ENCODE data around the gene PCLAF.
"Not testable (repeated sequence)": the region's sequence is repeated elsewhere in the genome, so short reads cannot be mapped to it uniquely, and the experiment has no call there.

The PCLAF gene

DNA sequence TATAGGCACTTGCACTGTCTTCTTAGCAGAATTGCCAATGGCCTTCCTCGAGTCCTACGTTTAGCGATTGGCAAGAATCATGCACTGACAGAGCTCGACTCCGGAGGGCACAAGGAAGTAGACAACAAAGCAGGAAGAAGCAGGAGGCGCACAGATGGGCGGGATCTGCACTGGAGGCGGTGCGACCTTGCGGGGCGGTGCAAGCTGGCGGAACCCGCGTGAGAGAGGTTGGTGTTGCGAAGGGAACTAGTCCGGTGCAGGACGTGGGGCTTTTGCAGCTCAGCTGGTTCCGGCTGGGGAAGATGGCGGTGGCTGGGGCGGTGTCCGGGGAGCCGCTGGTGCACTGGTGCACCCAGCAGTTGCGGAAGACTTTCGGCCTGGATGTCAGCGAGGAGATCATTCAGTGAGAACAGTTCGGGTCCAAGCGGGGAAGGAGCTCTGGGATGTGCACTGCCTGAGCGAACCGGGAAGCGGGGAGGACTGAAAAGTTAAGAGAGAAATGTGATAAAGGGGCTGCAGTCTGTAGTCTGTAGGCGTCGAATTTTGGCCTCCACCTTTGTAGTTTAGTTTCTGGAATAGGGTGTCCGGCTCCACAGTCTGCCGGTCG, 6.4 kb upstream of the PCLAF start, which contains the start of gene TRIP4:
TSS of gene TRIP4 (plus strand) at position 275 of the 607 bp plus-strand sequence. CDS start at position 303, 28 bp downstream.
- POLR2A ChIA-PET: interaction anchor here (0.6 to 2.2 kb wide), 10 partner anchors 9 to 1147 kb away, joined by 3 to 7 read pairs (median 4); partner anchors contain the start of genes PPIB and ZNF609
- TF ChIP-seq TARDBP (IDR thresholded peaks at IDR 0.05) (no peak), FOXK2 (IDR thresholded peaks at IDR 0.05) (no peak), L3MBTL2 (conservative IDR thresholded peaks at IDR 0.05) (peak; percentile 85), ARNT (IDR thresholded peaks at IDR 0.05) (no peak), NFRKB (IDR thresholded peaks at IDR 0.05) (peak; percentile 74), BHLHE40 (IDR thresholded peaks at IDR 0.05; ENCODE audit: borderline replicate concordance) (no peak), FOXM1 (IDR thresholded peaks at IDR 0.05; ENCODE audit: borderline replicate concordance) (peak; percentile 86; the same call in 1 of the 2 replicates), SUZ12 (IDR thresholded peaks at IDR 0.05) (no peak), ZNF384 (IDR thresholded peaks at IDR 0.05) (0 out of 2 replicates have a peak, but pooled peaks have one; percentile 8), LEF1 (IDR thresholded peaks at IDR 0.05; ENCODE audit: borderline replicate concordance) (no peak; the same call in 1 of the 2 replicates), CTBP1 (IDR thresholded peaks at IDR 0.05; ENCODE audit: borderline replicate concordance) (peak; percentile 92), ELF4 (IDR thresholded peaks at IDR 0.05) (peak; percentile 77), FOXA1 (IDR thresholded peaks at IDR 0.05) (no peak), HDGF (IDR thresholded peaks at IDR 0.05; ENCODE audit: borderline replicate concordance) (no peak), SP1 (IDR thresholded peaks at IDR 0.05) (no peak)
- TF ChIP-seq, protein P1, sequence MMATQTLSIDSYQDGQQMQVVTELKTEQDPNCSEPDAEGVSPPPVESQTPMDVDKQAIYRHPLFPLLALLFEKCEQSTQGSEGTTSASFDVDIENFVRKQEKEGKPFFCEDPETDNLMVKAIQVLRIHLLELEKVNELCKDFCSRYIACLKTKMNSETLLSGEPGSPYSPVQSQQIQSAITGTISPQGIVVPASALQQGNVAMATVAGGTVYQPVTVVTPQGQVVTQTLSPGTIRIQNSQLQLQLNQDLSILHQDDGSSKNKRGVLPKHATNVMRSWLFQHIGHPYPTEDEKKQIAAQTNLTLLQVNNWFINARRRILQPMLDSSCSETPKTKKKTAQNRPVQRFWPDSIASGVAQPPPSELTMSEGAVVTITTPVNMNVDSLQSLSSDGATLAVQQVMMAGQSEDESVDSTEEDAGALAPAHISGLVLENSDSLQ (IDR thresholded peaks at IDR 0.05): peak; percentile 56
- peak; percentile 85 for DNase-seq (ENCODE audit: extremely low spot score)
- CTCF ChIA-PET: no interaction called here

DNA sequence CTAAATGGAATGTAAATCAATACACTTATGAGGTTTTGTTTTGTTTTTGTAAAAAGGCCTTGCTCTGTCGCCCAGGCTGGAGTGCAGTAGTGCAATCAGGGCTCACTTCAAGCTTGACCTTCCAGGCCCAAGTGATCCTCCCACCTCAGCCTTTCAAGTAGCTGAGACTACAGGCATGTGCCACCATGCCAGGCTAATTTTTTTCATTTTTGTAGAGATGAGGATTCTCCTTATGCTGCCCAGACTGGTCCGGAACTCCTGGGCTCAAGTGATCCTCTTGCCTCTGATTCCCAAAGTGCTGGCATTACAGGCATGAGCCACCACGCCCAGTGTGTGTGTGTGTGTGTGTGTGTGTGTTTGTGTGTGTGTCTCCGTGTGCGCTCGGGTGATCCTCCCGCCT, 5.0 kb upstream of the PCLAF start:
- TF ChIP-seq HDGF (IDR thresholded peaks at IDR 0.05; ENCODE audit: borderline replicate concordance) (no peak), BHLHE40 (IDR thresholded peaks at IDR 0.05; ENCODE audit: borderline replicate concordance) (no peak), SP1 (IDR thresholded peaks at IDR 0.05) (no peak), NFRKB (IDR thresholded peaks at IDR 0.05) (no peak), CTBP1 (IDR thresholded peaks at IDR 0.05; ENCODE audit: borderline replicate concordance) (no peak), LEF1 (IDR thresholded peaks at IDR 0.05; ENCODE audit: borderline replicate concordance) (no peak), ELF4 (IDR thresholded peaks at IDR 0.05) (no peak), ZNF384 (IDR thresholded peaks at IDR 0.05) (no peak), FOXA1 (IDR thresholded peaks at IDR 0.05) (no peak), TARDBP (IDR thresholded peaks at IDR 0.05) (no peak), SUZ12 (IDR thresholded peaks at IDR 0.05) (no peak), FOXM1 (IDR thresholded peaks at IDR 0.05; ENCODE audit: borderline replicate concordance) (no peak), L3MBTL2 (conservative IDR thresholded peaks at IDR 0.05) (no peak), FOXK2 (IDR thresholded peaks at IDR 0.05) (no peak)
- TF ChIP-seq, protein P1 (IDR thresholded peaks at IDR 0.05): no peak
- CTCF ChIA-PET: no interaction called here
- POLR2A ChIA-PET: interaction anchor here (2.2 kb wide), 1 partner anchor 223 kb away, joined by 7 read pairs; the partner anchor contains the start of gene PPIB
- DNase-seq (ENCODE audit: extremely low spot score): no peak

GRCh38 chr15:64383760-64384159, 2.5 kb upstream of the PCLAF start:
- POLR2A ChIA-PET: no interaction called here
- CTCF ChIA-PET: no interaction called here
- no peak for DNase-seq (ENCODE audit: extremely low spot score)
- TF ChIP-seq SUZ12 (IDR thresholded peaks at IDR 0.05) (no peak), FOXM1 (IDR thresholded peaks at IDR 0.05; ENCODE audit: borderline replicate concordance) (no peak), BHLHE40 (IDR thresholded peaks at IDR 0.05; ENCODE audit: borderline replicate concordance) (no peak)

DNA sequence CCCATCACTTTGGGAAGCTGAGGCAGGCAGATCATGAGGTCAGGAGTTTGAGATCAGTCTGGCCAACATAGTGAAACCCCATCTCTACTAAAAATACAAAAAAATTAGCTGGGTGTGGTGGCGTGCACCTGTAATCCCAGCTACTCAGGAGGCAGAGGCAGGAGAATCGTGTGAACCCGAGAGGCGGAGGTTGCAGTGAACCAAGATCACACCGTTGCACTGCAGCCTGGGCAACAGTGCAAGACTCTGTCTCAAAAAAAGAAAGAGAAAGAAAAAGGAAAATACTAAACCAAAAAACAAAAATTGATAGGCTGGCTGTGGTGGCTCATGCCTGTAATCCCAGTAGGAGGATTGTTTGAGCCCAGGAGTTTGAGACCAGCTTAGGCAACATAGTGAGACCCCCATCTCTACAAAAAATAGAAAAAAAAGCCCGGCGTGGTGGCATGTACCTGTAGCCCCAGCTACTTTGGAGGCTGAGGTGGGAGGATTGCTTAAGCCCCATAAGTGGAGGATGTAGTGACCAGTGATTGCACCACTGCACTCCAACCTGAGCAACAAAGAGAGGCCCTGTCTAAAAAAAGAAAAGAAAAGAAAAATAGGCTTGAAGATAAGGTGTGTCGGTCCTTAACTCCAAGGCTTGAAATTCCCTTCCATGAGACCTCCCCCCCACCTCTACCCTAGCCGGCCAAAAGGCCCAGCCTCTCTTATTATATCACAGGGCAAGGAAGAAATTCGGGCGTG, 941 bp downstream of the PCLAF start:
- DNase-seq (ENCODE audit: extremely low spot score); CTCF ChIA-PET: not testable (repeated sequence)
- POLR2A ChIA-PET: interaction anchor here (0.5 to 1.0 kb wide), 4 partner anchors 17 to 217 kb away, joined by 3 to 6 read pairs (median 3); partner anchors contain the start of genes PPIB and ZNF609

GRCh38 chr15:64379216-64379960, 1.9 kb downstream of the PCLAF start:
- POLR2A ChIA-PET: interaction anchor here (0.9 to 1.3 kb wide), 2 partner anchors 8 to 216 kb away, joined by 5 to 6 read pairs; partner anchors contain the start of genes PPIB and TRIP4
- DNase-seq (ENCODE audit: extremely low spot score): no peak
- TF ChIP-seq SP1 (IDR thresholded peaks at IDR 0.05): no peak
- no peak for TF ChIP-seq BHLHE40 (IDR thresholded peaks at IDR 0.05; ENCODE audit: borderline replicate concordance)
- no peak for TF ChIP-seq ELF4 (IDR thresholded peaks at IDR 0.05)
- no peak for TF ChIP-seq FOXA1 (IDR thresholded peaks at IDR 0.05)
- no peak for TF ChIP-seq FOXK2 (IDR thresholded peaks at IDR 0.05)
- TF ChIP-seq, protein P1 (IDR thresholded peaks at IDR 0.05): no peak
- TF ChIP-seq FOXM1 (IDR thresholded peaks at IDR 0.05; ENCODE audit: borderline replicate concordance): no peak
- TF ChIP-seq L3MBTL2 (conservative IDR thresholded peaks at IDR 0.05): no peak
- CTCF ChIA-PET: no interaction called here

Data from HEK293T (cell line).